GM12892 (cell line): ENCODE measurements around the gene APMAP.

ENCODE experiments used
- DNase-seq: peaks from one replicate; pipeline ENCODE4 v3.0.0; 2011; ENCODE audit not compliant: insufficient read length
- FAIRE-seq: peaks from 2 replicates; lab custom pipeline; 2011; peaks lifted over from hg19 to GRCh38; lab: Jason Lieb, UNC
- POLR2A ChIP-seq: IDR thresholded peaks from 2 replicates; pipeline ENCODE4 v1.6.1; 2011; ENCODE audit warnings: low read depth, low read length, control low read depth
- POLR2AphosphoS5 ChIP-seq: IDR thresholded peaks from 2 replicates; pipeline ENCODE4 v1.6.1; 2011; ENCODE audit warnings: low read depth, low read length, control low read depth
- TAF1 ChIP-seq: IDR thresholded peaks from 2 replicates; pipeline ENCODE4 v1.6.1; 2011; ENCODE audit warnings: low read depth, mild to moderate bottlenecking, control low read depth, low read length, borderline replicate concordance

APMAP gene

GRCh38 chr20:25000268-25000801 lies 7.8 kb upstream of the APMAP start:
- no peak for TF ChIP-seq POLR2AphosphoS5
- no peak for TF ChIP-seq TAF1
- TF ChIP-seq POLR2A = no peak
- no peak for FAIRE-seq
- DNase-seq = no peak

- no peak for DNase-seq
- FAIRE-seq = no peak
- TF ChIP-seq POLR2AphosphoS5 (no peak), POLR2A (no peak), TAF1 (no peak)
Measured at GRCh38 chr20:24999568-24999967, 7.0 kb upstream of the APMAP start.

- FAIRE-seq = no peak
- no peak for TF ChIP-seq TAF1
- no peak for TF ChIP-seq POLR2AphosphoS5
- no peak for TF ChIP-seq POLR2A
Measured at GRCh38 chr20:24998631-24999445, 6.3 kb upstream of the APMAP start.

GRCh38 chr20:24998121-24998520 lies 5.6 kb upstream of the APMAP start:
- TF ChIP-seq POLR2A = no peak
- TF ChIP-seq POLR2AphosphoS5 = no peak
- no peak for TF ChIP-seq TAF1
- no peak for DNase-seq
- FAIRE-seq = no peak

More at GRCh38 chr20:24998631-24999445, 6.3 kb upstream of the APMAP start:
- DNase-seq = no peak

GRCh38 chr20:24996449-24997377 lies 4.2 kb upstream of the APMAP start:
- DNase-seq (no peak), FAIRE-seq (no peak)
- no peak for TF ChIP-seq POLR2AphosphoS5
- no peak for TF ChIP-seq TAF1
- TF ChIP-seq POLR2A = no peak

GRCh38 chr20:24995741-24996448 lies 3.3 kb upstream of the APMAP start:
- no peak for DNase-seq
- no peak for TF ChIP-seq TAF1
- no peak for TF ChIP-seq POLR2AphosphoS5
- TF ChIP-seq POLR2A = no peak
- FAIRE-seq = no peak

- TF ChIP-seq POLR2AphosphoS5 (no peak), TAF1 (no peak), POLR2A (no peak)
- DNase-seq = peak; percentile 50
- FAIRE-seq = peak; percentile 77
Measured at GRCh38 chr20:24994470-24995368, 2.2 kb upstream of the APMAP start.

GRCh38 chr20:24994186-24994465 lies 1.6 kb upstream of the APMAP start:
- TF ChIP-seq TAF1 (no peak), POLR2A (no peak), POLR2AphosphoS5 (no peak)
- no peak for FAIRE-seq
- DNase-seq = no peak

- no peak for TF ChIP-seq POLR2A
- TF ChIP-seq TAF1 = no peak
- no peak for TF ChIP-seq POLR2AphosphoS5
- no peak for FAIRE-seq
- DNase-seq = no peak
Measured at GRCh38 chr20:24993337-24994185, 1.0 kb upstream of the APMAP start.
